Measurements from ENCODE around the gene NSL1.
"Not testable (repeated sequence)": the region's sequence is repeated elsewhere in the genome, so short reads cannot be mapped to it uniquely, and the experiment has no call there.

NSL1 gene

GRCh38 chr1:212711974-212712373, 79.6 kb downstream of the NSL1 start:
- DNase-seq (ENCODE audit: low read depth in 4 of 4, low spot score in 1 of 4) = not testable (repeated sequence)

- no peak for DNase-seq (ENCODE audit: low read depth in 4 of 4, low spot score in 1 of 4)
Observed at GRCh38 chr1:212710566-212710965, 81.0 kb downstream of the NSL1 start.

- DNase-seq (ENCODE audit: low read depth in 4 of 4, low spot score in 1 of 4) = no peak
Observed at GRCh38 chr1:212703991-212704564, 87.5 kb downstream of the NSL1 start.

GRCh38 chr1:212702672-212703071, 88.9 kb downstream of the NSL1 start:
- DNase-seq (ENCODE audit: low read depth in 4 of 4, low spot score in 1 of 4) = no peak

- DNase-seq (ENCODE audit: low read depth in 4 of 4, low spot score in 1 of 4) = no peak
Observed at GRCh38 chr1:212701910-212702309, 89.7 kb downstream of the NSL1 start.

- no peak for DNase-seq (ENCODE audit: low read depth in 4 of 4, low spot score in 1 of 4)
Observed at GRCh38 chr1:212700892-212701819, 90.4 kb downstream of the NSL1 start.

- DNase-seq (ENCODE audit: low read depth in 4 of 4, low spot score in 1 of 4) = peak in 2 of 4 experiments; percentile 37 to 63
Observed at GRCh38 chr1:212700223-212700891, 91.2 kb downstream of the NSL1 start.

GRCh38 chr1:212699625-212700222, 91.9 kb downstream of the NSL1 start, which contains the start of gene BATF3:
Gene BATF3 (minus strand): TSS chr1:212699840. CDS start chr1:212699762, 78 bp downstream.
- DNase-seq (ENCODE audit: low read depth in 4 of 4, low spot score in 1 of 4) = peak in 2 of 4 experiments; percentile 30 to 63

GRCh38 chr1:212699104-212699624, 92.4 kb downstream of the NSL1 start:
- DNase-seq (ENCODE audit: low read depth in 4 of 4, low spot score in 1 of 4) = peak in 1 of 4 experiments; percentile 32

GRCh38 chr1:212698467-212699103, 93.0 kb downstream of the NSL1 start:
- no peak for DNase-seq (ENCODE audit: low read depth in 4 of 4, low spot score in 1 of 4)

GRCh38 chr1:212696721-212697331, 94.8 kb downstream of the NSL1 start:
- no peak for DNase-seq (ENCODE audit: low read depth in 4 of 4, low spot score in 1 of 4)

- DNase-seq (ENCODE audit: low read depth in 4 of 4, low spot score in 1 of 4) = no peak
Observed at GRCh38 chr1:212692774-212693644, 98.6 kb downstream of the NSL1 start.

GRCh38 chr1:212691561-212692071, 100.0 kb downstream of the NSL1 start:
- DNase-seq (ENCODE audit: low read depth in 4 of 4, low spot score in 1 of 4) = no peak

- no peak for DNase-seq (ENCODE audit: low read depth in 4 of 4, low spot score in 1 of 4)
Observed at GRCh38 chr1:212690816-212691403, 100.7 kb downstream of the NSL1 start.

- DNase-seq (ENCODE audit: low read depth in 4 of 4, low spot score in 1 of 4) = no peak
Observed at GRCh38 chr1:212689758-212690529, 101.6 kb downstream of the NSL1 start.

GRCh38 chr1:212689196-212689725, 102.3 kb downstream of the NSL1 start:
- no peak for DNase-seq (ENCODE audit: low read depth in 4 of 4, low spot score in 1 of 4)

GRCh38 chr1:212688341-212689047, 103.1 kb downstream of the NSL1 start:
- no peak for DNase-seq (ENCODE audit: low read depth in 4 of 4, low spot score in 1 of 4)
